Globus pallidus (tissue), 1 donor: Measurements from ENCODE around the gene ZNF69.
"Not testable (repeated sequence)": the region's sequence is repeated elsewhere in the genome, so short reads cannot be mapped to it uniquely, and the experiment has no call there.

Source experiments
- DNase-seq: peaks from one replicate; pipeline ENCODE4 v3.0.0-alpha.2; 2015; ENCODE audit warnings: low spot score

Gene ZNF69

DNA sequence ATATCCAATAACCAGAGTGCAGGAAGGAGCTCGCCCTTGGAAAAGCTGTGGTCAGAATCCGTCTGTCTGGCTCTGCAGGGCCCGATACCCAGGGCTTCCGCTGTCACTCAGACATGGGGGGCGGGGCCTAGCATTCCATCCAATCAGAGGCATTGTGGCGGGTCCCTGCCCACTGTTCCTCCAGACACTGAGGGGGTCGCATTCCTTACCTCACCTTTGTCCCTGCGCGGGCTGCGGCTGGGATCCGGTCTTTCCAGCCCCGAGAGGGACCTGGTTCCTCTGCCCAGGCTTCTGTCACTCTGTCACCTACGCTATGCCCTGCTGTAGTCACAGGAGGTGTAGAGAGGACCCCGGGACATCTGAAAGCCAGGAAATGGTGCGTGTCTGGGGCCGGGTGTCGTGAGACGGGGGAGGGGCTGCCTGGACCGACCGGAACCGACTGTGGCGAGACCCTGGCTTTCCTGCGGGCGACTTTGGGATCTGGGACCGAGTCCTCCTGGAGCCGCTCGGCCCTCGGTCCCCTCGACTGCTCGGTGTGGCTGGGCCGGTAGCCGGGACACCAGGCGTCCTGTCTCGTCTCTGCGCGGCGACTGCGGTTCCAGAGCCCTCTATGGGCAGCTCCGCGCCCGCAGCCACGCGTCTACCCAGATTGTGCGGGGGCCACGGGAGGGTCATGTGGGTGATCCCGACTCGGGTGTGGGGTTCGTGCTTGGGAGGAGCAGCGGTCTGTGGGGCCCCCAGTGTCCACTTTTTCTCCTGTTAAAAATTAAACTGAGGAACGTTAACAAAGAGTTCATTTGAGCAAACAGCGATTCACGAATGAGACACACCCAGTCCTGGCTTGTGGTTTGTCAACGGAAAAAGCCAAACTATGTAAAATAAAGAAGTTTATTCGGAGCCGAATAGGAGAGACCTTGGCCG, at the start of gene ZNF69:
Gene ZNF69, plus strand, starts transcription at position 172 of the 921 bp plus-strand sequence. Its CDS starts 142 bp downstream, at position 314.
- peak; percentile 80 for DNase-seq

GRCh38 chr19:11843722-11844121, 43.9 kb upstream of the ZNF69 start:
- DNase-seq: peak; percentile 8

DNA sequence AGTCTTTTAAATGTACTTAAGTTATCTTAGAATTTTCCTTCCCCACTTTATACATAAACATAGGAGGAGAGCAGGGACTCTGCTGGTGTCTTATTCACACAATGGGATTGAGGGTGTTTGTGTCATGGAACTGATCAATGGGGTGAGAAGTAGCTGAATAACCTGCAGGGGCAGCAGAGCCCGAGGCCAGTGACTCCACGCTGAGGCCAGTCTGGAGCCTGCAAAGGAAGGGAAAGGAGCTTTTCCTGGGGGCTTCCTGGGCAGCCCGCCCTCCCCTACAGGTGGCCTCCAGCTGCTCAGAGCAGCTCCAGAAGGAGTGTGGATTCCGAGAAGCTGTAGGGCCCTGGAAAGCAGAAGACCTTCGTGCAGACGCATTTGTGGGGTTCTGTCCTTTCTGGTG, 40.0 kb upstream of the ZNF69 start:
- DNase-seq: not testable (repeated sequence)

DNA sequence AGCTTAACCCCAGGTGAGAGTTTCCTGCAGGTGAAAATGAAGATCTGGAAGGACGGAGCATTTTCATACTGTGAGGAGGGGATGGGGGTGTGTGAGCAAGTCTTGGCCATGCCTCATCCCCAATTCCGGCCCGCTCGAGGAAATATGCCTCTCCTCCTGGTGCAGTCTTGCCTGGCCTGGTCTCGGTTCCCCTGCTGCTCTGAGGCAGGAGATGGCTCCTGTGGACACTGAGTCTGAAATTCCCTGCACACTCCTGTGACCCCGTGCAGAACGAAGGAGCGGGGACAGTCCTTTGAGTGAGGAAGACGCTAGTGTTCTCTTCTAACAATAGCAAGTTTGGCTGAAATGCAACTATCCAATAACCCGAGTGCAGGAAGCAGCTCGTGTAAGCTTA, 39.4 kb upstream of the ZNF69 start:
- no peak for DNase-seq

GRCh38 chr19:11848594-11849469, 38.8 kb upstream of the ZNF69 start, which contains the start of gene ZNF439:
TSS of gene ZNF439 (plus strand) at chr19:11848726. CDS start at chr19:11848868, 142 bp downstream.
- DNase-seq: peak; percentile 93

GRCh38 chr19:11850289-11850688, 37.3 kb upstream of the ZNF69 start:
- DNase-seq: not testable (repeated sequence)

DNA sequence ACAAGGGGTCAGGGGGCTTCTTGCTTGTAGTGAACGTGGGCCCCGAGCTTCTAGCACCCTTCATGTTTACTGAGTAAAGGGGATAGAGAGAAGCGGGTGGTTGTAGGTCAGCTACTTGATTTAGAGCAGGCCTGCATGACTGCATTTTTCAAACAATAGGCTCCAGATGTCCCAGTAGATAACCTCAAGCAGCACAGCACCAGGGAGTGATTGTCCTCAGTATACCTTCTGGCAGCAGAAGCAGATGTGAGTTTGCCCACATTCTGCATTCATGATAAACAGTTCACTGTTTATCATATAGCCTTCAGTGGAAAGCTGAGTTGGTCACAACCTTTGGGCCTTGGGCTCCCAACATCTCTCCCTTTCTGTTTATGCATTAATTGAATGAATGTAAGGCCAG, 34.2 kb upstream of the ZNF69 start:
- no peak for DNase-seq

- no peak for DNase-seq
Measured at GRCh38 chr19:11856596-11857250, 30.9 kb upstream of the ZNF69 start.

- DNase-seq: no peak
Measured at GRCh38 chr19:11860721-11861120, 26.9 kb upstream of the ZNF69 start.

DNA sequence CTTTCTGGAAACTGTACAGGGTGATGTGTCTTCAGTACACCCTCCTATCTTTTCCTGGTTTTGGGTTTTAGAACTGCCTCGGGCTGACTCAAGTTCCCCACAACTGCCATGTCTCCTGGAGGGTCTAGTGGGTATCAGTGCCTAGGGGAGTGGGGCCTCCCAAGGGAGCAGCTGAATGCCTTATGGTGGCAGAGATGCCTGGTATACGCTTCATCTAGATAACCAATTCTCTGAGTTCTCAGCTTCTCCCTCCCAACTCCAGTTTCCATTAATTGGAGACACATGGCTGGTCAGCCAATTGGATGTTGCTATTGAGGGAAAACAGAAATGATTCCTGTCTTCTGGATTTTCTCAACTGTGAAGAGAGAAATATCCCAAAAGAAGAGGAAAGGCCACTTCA, 26.3 kb upstream of the ZNF69 start:
- no peak for DNase-seq

DNA sequence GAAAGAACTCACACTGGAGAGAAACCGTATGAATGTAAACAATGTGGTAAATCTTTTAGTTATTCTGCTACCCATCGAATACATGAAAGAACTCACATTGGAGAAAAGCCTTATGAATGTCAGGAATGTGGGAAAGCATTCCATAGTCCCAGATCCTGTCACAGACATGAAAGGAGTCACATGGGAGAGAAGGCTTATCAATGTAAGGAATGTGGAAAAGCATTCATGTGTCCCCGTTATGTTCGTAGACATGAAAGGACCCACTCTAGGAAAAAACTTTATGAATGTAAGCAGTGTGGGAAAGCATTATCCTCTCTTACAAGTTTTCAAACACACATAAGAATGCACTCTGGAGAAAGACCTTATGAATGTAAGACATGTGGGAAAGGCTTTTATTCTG, 19.8 kb upstream of the ZNF69 start:
- DNase-seq: not testable (repeated sequence)

- no peak for DNase-seq
Measured at GRCh38 chr19:11868188-11868587, 19.4 kb upstream of the ZNF69 start.

- DNase-seq: no peak
Measured at GRCh38 chr19:11872624-11873023, 15.0 kb upstream of the ZNF69 start.

DNA sequence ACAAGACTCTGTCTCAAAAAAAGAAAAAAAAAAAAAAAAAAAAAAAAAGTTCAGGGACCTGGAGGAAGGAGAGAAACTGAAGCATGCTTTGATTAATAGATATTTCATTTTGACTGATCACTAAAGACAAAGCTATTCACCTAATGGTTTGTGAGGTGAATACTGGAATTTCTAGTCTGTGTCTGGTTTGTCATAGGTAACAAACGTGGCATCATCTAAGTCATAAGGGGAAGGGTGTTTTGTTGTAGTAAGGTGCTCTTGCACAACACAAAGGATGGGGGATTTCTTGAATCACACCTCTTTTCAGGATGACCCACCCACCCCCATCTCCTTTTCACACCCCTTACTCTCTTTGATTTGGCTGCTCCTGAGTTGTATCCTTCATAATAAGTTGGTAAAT, 13.8 kb upstream of the ZNF69 start:
- no peak for DNase-seq

- peak; percentile 4 for DNase-seq
Measured at GRCh38 chr19:11879687-11880266, 7.8 kb upstream of the ZNF69 start.

DNA sequence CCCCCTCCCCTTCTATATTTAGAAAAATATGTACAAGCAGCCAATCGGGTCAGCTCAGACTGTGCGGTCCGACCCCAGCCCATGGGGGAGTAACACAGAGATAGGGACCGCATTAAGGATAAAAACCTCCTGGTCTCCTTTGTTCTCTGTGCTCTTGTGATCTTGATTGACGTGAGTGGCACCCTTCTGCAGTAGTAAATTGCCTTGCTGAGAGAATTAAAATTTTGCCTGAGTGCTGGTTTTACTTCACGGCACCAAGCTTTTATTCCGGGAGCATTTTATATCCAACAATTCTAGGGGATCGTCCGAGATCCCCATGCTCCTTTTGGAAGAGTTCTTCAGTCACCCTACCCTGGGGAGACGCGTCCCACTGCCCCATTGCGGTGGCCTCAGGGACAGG, 7.0 kb upstream of the ZNF69 start:
- no peak for DNase-seq

GRCh38 chr19:11881151-11881800, 6.3 kb upstream of the ZNF69 start:
- peak; percentile 41 for DNase-seq

GRCh38 chr19:11882606-11883005, 5.0 kb upstream of the ZNF69 start:
- no peak for DNase-seq

- peak; percentile 1 for DNase-seq
Measured at GRCh38 chr19:11887234-11887610, 360 bp upstream of the ZNF69 start.

GRCh38 chr19:11889901-11890300, 2.3 kb downstream of the ZNF69 start:
- not testable (repeated sequence) for DNase-seq

DNA sequence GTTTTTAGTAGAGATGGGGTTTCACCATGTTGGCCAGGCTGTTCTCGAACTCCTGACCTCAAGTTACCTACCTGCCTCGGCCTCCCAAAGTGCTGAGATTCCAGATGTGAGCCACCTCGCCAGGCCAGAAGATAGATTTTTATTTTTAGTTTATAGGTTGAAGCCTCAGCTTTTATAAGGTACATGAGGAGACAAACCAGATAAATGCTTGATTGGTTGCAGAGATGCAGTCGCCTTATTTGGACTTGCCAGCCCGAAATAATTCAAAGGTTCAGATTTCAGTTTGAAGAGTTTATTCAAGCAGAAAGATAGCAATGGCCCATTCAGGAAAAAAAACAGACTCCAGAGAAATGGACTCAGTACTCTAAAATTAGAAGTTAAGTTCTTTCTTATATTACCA, 3.1 kb downstream of the ZNF69 start:
- DNase-seq: no peak
